Right ventricle myocardium inferior (tissue), 1 donor: ENCODE measurements around the gene FADD. TPM values are rescaled to one million over a fixed set of nuclear protein-coding genes. Genes with fewer than 3 reads are reported as not detected.

Experiments
- ATAC-seq: fragments of 200-7000 bp; cut with Tn5 transposase; one replicate; pipeline ENCODE4 v1.9.1; 2020; ENCODE audit warnings: mild to moderate bottlenecking, moderate library complexity
- DNase-seq: peaks from one replicate; pipeline ENCODE4 v3.0.0; 2021; ENCODE audit errors: missing footprints
- intact Hi-C: fragments of 100-400 bp; cut with DNase I; formaldehyde crosslinking; loops from one replicate; pipeline ENCODE4 v1.11.0; 2022
- total RNA-seq: library from RNA; stranded (reverse); fragmentation: NEBNext Ultra II Directional; extraction: Animal tissue kit (Norgen Biotek cat#: 25700); gene quantifications from one replicate; pipeline ENCODE4 v1.2.1, GENCODE V29; 2021
- donor health status: DM: no; HTN: yes; CAD: no; lungs with severe emphysema.

FADD gene
- total RNA-seq, 1 donor from 2014 or later: 12.8 TPM

DNA sequence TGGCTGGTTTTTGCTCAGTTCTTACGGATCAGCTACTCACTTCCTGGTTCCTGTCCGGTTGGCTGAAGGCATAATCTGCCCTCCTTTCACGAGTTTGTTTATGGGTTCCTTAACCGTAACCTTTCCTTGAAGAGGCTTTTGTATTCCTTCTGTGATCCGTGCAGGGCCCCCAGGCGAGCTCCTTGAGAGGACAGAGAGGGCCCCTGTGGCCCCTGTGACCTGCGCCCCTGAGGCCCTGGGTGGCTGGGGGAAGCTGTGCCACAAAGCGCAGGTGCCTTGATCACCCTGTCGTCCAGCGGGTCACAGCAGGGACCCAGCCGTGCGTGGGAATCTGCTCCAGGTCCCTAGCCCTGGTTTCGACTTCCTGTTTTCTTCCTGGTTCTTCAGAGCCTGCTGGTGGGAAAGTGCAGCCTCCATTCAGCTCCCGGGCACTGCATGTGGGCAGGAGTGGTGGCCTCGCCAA, 27.8 kb upstream of the FADD start:
- ATAC-seq (no peak), DNase-seq (no peak)
- intact Hi-C loops: no loop called here

DNA sequence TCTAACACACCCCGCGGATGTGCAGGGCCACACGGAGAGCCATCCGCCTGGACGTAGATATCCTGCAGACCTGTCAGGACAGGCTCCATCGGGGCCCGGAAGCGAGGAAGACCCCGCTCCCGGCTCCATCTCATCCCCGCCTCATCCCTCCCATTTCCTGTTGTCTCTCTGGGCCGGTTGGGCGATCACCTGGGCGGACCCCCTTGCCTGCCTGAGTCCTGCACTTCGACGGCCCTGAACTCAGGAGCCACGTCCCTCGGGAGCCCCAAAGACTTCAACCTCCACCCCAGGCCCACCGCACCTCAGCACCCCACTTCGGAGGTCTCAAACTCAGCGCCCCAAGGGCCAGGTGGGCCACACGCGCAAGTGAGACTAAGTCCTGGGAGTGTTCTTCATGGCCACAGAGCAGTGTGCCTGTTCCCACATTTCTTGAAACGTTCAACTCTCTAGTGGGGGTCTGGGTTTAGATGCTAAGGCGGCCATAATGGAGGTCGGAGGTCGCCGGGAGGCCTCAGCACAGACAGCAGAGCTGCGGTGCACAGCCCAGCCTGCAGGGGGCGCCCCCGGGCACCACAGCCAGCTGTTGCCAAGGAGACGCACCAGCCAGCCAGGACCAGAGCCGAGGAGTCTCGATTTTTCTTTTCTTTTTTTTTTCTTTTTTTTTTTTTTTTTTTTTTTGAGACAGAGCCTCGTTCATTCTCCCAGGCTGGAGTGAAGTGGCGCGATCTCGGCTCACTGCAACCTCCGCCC, 26.0 kb upstream of the FADD start:
- intact Hi-C loops: no loop called here
- no peak for ATAC-seq
- DNase-seq: peak; percentile 76

DNA sequence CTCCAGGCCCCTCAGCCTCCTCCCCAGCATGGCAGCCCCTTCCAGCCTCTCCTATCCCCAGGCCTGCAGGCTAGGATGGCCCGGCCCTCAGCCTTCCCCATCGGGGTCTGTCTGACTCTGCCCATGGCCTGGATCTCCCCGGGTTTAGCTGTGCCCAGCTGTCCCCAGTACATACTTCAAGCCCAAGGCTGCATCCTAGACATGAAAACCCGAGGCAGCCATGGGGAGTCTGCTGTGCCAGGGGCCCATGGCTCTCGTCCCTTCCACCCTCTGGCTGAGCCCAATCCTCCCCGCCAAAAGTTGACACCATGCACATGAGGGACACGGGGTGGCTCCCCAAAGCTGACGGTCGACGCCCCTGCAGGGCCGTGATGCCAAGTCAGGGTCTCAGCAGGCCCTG, 22.2 kb upstream of the FADD start:
- ATAC-seq (no peak), DNase-seq (peak; percentile 31)
- intact Hi-C loops: no loop called here

DNA sequence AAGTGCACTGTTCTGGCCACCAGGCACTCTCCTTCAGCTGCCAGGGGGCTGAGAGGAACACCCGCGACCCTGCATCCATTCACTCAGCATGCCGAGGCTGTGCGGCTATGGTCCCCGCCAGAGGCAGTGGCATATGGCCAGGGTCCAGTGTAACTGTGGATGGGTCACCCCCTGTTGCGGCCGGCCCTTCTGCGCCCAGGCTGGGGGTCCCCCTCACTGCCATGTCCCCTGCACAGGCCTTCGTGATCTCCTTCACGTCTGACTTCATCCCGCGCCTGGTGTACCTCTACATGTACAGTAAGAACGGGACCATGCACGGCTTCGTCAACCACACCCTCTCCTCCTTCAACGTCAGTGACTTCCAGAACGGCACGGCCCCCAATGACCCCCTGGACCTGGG, 20.8 kb upstream of the FADD start:
- ATAC-seq: no peak
- intact Hi-C loops: no loop called here
- peak; percentile 68 for DNase-seq

DNA sequence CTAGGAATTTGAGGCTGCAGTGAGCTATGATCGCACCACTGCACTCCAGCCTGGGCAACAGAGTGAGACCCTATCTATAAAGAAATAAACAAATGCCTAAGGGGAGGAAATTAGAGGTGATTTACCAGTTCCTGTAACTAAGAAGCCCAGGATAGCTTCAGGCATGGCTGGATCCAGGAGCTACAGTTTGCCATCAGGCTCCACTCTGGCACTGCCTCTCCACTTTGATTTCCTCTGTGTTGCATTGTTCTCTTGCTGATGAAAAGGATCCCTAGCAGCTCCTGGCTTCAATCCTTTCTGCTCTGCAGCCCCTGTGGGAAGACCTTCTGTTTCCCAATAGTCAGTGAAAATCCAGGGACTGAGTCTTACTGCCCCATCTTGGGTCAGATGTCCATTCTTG, 20.1 kb upstream of the FADD start:
- ATAC-seq (no peak), DNase-seq (no peak)
- intact Hi-C loops: no loop called here

DNA sequence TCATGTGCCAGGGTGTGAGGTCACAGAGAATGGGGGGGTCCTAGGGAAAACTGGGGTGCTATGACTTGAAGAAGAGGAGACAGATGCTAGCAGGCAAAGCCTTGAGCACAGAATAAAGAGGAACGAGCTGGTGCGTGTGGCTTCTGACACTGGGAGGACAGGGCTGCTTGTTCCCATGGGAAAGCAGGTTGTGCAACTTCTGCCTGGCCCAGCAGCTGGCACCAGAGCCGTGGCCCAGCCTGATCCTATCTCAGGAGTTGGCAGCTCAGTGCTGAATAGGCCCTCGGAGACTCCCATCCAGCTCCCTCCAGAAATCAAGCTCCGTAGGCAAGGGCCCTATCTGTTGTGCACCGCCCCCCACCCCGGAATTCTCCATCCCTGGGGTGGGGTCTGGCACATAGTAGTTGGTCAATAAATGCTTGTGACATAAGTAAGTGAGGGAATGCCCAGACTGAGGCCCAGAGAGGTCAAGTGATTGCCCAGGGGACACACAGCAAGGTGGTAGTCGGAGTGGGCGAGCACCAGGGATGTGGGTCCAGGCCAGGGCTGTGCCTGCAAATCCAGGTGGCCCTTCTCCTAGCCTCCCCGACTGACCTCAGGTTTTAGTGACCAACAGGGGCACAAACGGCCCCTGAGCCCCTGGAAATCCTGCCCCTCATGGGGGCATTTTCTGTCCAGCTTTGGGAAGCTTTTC, 19.5 kb upstream of the FADD start:
- DNase-seq (peak; percentile 22), ATAC-seq (no peak)
- intact Hi-C loops: no loop called here

DNA sequence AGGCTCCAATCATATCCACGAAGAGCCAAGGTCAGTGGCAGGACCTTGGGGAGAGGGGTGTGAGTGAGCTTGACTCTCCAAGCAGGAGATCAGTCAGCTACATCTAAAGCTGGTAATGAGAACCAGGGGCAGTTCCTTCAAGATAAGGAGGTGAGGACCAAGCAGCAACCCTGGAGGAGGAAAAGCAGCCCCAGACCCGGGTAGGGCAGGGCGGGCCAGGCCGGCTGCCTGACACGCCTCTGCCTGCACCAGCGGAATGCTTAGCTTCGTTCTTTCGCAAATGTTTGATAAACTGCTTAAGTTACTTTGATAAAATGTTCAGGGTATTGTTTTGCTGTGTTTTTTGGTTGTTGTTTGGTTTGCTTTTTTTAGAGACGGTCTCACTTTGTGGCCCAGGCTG, 18.7 kb upstream of the FADD start:
- intact Hi-C loops: no loop called here
- ATAC-seq (no peak), DNase-seq (no peak)

DNA sequence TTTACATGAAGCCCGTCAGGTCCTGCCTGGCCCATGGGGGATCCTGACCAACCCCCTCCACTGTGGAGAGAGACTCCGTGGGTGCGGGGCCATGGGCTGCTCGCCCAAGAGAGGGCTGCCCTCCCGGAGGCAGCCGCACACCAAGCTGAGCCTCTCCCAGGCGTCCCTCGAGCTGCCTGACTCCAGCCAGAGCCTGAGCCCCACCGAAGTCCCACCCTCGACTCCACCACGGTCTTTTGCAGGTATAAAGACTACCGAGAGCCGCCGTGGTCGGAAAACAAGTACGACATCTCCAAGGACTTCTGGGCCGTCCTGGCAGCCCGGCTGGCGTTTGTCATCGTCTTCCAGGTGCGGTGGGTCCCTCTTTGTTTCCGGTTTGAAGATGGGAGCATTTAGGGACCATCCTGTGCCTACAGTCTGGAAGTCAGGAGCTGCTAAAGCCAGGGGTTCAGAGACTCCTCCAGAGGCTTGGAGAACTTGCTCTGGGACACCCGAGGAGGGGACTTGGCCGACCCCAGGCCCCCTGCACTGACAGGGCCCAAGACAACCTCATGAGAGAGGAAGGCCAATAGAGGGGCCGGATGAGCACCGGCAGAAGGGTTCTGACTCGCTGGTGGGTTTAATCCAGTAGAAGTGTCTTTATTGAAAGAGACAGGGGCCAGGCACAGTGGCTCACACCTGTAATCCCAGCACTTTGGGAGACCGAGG, 17.6 kb upstream of the FADD start:
- peak; percentile 46 for DNase-seq
- intact Hi-C loops: no loop called here
- no peak for ATAC-seq

DNA sequence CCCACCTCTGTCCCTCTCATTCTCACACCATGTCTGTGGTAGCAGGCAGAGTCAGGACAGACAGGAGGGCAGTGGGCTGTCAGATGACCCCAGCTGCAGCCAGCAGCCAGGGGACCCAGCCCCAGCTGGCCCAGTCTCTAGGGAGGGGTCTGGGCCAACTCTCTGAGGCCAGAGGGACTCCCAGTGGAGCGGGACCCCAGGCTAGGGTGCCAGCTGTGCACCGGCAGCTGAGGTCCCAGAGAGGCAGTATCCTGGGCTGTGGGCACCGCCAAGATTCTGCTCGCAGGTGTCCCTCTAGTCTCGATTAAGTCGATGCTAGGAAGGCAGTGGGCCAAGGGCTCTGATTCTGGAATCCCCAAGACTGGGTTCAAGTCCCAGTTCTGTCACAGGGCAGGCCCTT, 16.7 kb upstream of the FADD start:
- intact Hi-C loops: no loop called here
- DNase-seq (peak; percentile 22), ATAC-seq (no peak)

DNA sequence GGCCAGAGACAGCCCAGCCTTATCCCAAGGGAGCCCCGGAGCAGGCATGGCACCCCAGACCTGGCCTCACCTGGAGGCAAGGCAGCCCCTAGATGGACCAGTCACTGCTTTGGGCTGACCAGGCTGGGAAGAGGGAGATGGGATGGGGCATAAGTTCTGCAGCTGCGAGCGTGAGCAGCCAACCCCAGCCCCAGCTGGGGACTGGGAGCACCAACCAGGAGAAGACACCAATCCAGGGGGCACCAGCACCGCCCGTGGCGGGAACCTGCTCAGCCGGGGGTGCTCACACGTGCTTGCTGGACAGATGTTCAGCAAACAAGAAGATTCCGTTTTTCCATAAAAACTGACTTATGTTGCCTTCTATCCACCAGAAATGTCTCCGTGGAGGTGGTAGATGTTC, 16.2 kb upstream of the FADD start:
- intact Hi-C loops: no loop called here
- DNase-seq (peak; percentile 43), ATAC-seq (no peak)

DNA sequence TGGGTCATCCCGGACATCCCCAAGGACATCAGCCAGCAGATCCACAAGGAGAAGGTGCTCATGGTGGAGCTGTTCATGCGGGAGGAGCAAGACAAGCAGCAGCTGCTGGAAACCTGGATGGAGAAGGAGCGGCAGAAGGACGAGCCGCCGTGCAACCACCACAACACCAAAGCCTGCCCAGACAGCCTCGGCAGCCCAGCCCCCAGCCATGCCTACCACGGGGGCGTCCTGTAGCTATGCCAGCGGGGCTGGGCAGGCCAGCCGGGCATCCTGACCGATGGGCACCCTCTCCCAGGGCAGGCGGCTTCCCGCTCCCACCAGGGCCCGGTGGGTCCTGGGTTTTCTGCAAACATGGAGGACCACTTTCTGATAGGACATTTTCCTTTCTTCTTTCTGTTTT, 15.3 kb upstream of the FADD start:
- intact Hi-C loops: no loop called here
- no peak for ATAC-seq
- DNase-seq: peak; percentile 20

DNA sequence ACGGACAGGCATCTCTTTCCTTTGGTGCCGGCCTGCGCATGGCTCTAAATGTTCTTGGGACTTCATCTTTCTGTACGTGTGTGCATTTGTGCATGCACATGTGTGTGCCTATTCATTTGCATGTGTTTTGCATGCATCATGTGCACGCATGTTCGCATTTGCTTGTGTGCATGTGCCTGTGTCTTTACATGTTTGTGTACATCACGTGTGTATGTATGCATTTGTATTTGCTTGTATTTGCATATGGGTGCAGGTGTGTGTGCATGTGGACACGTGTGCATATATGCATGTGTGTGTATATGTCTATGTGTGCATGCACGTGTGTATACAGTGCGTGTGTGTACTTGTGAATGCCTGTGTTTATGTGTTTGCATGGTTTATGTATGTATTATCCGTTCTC, 13.5 kb upstream of the FADD start:
- DNase-seq: no peak
- intact Hi-C loops: loop anchor here (5.0 kb wide), 1 partner anchor 502 kb away; no protein-coding TSS in a partner anchor
- no peak for ATAC-seq

DNA sequence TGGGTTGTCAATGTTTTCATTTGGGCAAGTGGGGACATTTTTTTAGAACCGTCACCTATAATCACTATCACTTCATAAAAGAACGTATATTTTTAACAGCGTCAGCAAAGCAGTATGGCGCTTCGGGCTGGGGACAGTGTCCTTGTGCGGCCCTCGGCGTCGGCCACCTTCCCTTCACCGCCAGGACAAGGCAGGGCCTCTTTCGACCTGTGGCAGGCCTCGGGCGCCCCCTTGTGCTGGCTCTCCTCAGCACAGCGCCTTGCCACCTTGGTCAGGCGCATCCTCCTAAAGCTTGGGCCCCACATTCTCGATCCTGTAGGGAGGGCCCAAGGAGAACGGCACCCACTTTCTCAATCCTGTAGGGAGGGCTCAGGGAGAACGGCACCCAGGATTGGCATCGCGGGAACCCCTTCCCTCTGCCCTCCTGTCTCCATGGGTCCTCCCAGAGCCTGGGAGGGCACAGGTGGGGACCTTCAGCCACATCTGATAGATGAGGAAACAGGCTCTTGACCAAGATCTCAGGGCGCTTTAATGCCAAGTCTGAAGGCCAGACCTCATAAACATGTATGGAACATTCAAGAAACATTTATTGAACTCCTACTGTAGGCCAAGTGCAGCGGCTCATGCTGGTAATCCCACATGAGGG, 11.5 kb upstream of the FADD start:
- intact Hi-C loops: loop anchor here (1.0 to 5.0 kb wide), 3 partner anchors 248 to 504 kb away; no protein-coding TSS in a partner anchor
- ATAC-seq (peak; percentile 82), DNase-seq (peak; percentile 88)

DNA sequence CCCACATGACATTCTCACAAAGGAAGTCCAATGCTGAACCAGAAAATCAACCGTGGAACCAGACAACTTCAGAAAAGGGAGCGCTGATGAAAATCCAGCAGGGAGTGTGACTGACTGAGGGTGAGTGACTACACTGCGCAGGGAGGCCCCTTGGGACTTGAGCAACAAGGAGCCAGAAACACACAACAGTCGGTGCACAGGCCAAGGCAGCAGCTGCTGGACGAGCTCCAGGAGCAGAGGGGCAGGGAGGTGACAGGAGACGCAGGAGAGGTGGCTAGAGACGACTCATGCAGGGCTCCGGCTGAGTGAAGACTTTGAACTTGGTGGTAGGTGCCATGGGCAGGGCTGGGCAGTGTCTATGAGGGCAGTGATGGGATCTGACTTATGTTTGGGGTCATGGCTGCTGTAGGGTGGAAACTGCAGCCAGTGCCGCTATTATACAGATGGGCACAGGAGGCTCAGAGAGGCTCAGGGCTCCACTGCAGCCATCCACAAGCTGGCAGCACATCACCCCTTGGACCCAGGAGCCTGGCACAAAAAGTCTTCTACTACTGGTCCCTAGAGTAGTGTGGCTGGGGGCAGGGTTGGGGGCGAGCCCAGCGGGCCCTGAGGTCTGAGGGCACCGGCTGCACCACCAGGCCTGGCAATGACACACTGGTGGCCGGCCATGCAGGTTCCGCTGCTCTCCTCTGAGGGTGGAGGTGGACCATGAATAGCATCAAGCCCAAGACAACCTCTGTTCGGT, 10.3 kb upstream of the FADD start:
- ATAC-seq (no peak), DNase-seq (no peak)
- intact Hi-C loops: loop anchor here (5.0 kb wide), 1 partner anchor 506 kb away; no protein-coding TSS in a partner anchor

DNA sequence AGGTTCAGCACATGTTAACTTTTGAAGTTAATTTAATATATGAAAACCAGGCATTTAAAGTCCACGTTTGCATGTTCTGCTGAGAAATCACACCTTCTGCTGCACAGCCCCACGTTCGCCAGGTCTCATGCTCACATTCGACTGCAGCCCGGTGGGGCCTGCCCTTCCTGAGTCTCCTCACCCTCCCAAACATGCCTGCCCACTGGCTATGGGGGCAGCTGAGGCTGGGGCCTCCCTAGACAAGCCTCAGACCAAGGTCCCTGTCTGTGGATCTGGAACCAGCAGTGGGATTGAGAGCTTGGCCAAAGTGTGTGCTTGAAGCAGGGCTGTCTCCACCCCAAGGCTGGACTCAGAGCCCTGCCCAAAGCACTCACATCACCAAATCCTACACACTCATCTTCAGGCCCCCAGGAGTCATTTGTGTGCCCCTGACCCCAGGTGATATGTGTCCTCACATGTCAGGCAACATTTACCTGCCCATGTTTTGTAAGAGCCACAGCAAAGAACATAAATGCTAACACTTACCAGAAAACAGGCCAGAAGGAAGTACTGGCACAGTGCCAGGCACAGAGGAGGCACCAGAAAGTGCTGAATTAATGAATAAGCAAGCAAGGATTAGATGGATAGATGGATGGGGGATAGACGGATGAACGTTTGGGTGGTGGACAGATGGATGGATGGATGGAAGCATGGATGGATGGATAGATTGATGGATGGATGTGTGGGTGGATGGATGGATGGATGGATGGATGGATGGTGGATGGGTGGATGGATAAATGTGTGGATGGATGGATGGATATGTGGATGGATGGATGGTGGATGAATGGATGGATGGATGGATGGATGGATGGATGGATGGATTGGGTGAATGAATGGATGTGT, 9.4 kb upstream of the FADD start:
- intact Hi-C loops: loop anchor here (5.0 kb wide), 1 partner anchor 506 kb away; no protein-coding TSS in a partner anchor
- DNase-seq (no peak), ATAC-seq (no peak)

DNA sequence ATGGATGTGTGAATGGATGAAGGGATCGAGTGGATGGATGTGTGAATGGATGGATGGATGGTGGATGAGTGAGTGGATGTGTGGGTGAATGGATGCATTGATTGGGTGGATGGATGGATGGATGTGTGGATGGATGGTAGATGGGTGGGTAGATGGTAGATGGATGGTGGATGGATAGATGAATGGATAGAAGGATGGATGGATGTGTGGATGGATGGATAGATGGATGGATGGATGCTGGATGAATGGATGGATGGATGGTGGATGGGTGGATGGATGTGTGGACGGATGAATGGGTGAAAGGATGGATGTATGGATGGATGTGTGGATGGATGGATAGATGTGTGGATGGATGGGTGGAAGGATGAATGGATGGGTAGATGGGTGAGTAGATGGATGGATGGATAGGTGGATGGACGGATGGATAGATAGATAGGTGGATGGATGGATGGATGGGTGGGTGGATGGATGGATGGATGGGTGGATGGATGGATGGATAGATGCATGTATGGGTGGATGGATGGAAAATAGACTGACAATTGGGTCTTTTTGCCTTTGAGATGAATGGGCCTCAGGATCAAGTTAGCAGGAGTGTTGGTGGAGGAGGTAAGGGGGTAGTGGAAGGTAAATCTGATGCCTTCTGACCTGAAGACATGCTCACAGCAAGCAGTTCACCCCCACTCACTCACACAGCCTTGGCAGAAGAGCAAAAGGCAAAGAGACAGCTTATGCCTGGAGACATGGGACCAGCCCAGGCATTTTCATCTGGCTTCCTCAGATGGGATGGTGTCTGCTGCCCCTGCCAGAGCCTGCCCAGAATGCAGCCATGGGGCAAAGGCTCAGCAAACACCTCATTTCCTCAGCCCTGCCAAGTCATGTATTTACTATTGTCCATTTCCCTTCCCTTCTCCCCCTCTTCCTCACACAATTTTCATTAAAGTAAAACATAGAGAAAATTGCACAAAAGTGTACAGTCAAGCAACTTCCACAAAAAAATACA, 8.0 kb upstream of the FADD start:
- intact Hi-C loops: loop anchor here (5.0 kb wide), 2 partner anchors 493 to 508 kb away; partner anchors contain the start of gene FGF19
- no peak for DNase-seq
- ATAC-seq: no peak
